CD14-positive monocyte (primary cell): Measurements from ENCODE around the gene VAMP4. TPM values are rescaled to one million over a fixed set of nuclear protein-coding genes. Genes with fewer than 3 reads are reported as not detected.

Experiments
- DNase-seq, 3 donors: peaks; one replicate each; pipeline ENCODE4 v3.0.0-alpha.2; 2011 to 2022
- H2AFZ ChIP-seq: 2 replicates; pipeline ENCODE4 v1.6.0; 2012; ENCODE audit warnings: mild to moderate bottlenecking, low read depth, low read length, inconsistent platforms; ENCODE audit not compliant: insufficient read depth, poor library complexity, severe bottlenecking
- H3K27ac ChIP-seq, 2 donors: 1 replicate in 1 of 2; 2 replicates in 1 of 2; pipeline ENCODE4 v1.5.1; 2012 to 2013; ENCODE audit warnings: low read length in 2 of 2, control low read depth in 1 of 2, inconsistent platforms in 1 of 2, low read depth in 1 of 2, mild to moderate bottlenecking in 1 of 2
- H3K27me3 ChIP-seq, 2 donors: one replicate each; pipeline versions ENCODE4 v1.6.0 to v1.6.1; 2011 to 2013; ENCODE audit warnings: low read length in 2 of 2; ENCODE audit not compliant: control insufficient read depth in 2 of 2, insufficient read depth in 2 of 2
- H3K36me3 ChIP-seq, 2 donors: replicated peaks in 1 of 2; 1 replicate in 1 of 2; 2 replicates in 1 of 2; pipeline versions ENCODE4 v1.5.1 to v1.6.1; 2012 to 2013; ENCODE audit warnings: low read length in 2 of 2, control low read depth in 1 of 2, inconsistent platforms in 1 of 2, mild to moderate bottlenecking in 1 of 2; ENCODE audit not compliant: insufficient read depth in 2 of 2, control insufficient read depth in 1 of 2
- H3K4me1 ChIP-seq, 2 donors: 1 replicate in 1 of 2; 2 replicates in 1 of 2; pipeline versions ENCODE4 v1.5.1 to v1.6.1; 2012 to 2013; ENCODE audit warnings: low read length in 2 of 2, control low read depth in 1 of 2, inconsistent platforms in 1 of 2, mild to moderate bottlenecking in 1 of 2, moderate library complexity in 1 of 2; ENCODE audit not compliant: insufficient read depth in 2 of 2, control insufficient read depth in 1 of 2
- H3K4me2 ChIP-seq: replicated peaks from 2 replicates; pipeline ENCODE3; 2012; ENCODE audit warnings: low read length, moderate library complexity, mild to moderate bottlenecking; ENCODE audit not compliant: poor library complexity, severe bottlenecking; ENCODE audit errors: extremely low read depth
- H3K4me3 ChIP-seq, 3 experiments: fragments of 200-600 bp in 1 of 3; sonication (generic) in 1 of 3; replicated peaks in 1 of 3; 1 replicate in 2 of 3; 2 replicates in 1 of 3; pipeline ENCODE4 v1.5.1; 2011 to 2013; ENCODE audit warnings: low read length in 3 of 3, mild to moderate bottlenecking in 3 of 3, control low read depth in 2 of 3, low read depth in 2 of 3, inconsistent platforms in 1 of 3, moderate library complexity in 1 of 3
- H3K79me2 ChIP-seq: 2 replicates; pipeline ENCODE4 v1.6.0; 2012; ENCODE audit warnings: mild to moderate bottlenecking, control low read depth, inconsistent platforms, low read length, moderate library complexity; ENCODE audit not compliant: insufficient read depth
- H3K9ac ChIP-seq: 2 replicates; pipeline ENCODE4 v1.6.0; 2017; ENCODE audit warnings: low read length, mild to moderate bottlenecking; ENCODE audit not compliant: insufficient read depth, poor library complexity, severe bottlenecking
- H3K9me3 ChIP-seq, 2 donors: replicated peaks in 1 of 2; 1 replicate in 1 of 2; 2 replicates in 1 of 2; pipeline versions ENCODE4 v1.5.1 to v1.6.1; 2012 to 2013; ENCODE audit warnings: low read length in 2 of 2, control low read depth in 1 of 2; ENCODE audit not compliant: control insufficient read depth in 1 of 2, insufficient read depth in 1 of 2
- H4K20me1 ChIP-seq: 2 replicates; pipeline ENCODE4 v1.6.0; 2012; ENCODE audit warnings: mild to moderate bottlenecking, low read length, control low read depth, moderate library complexity; ENCODE audit not compliant: insufficient read depth
- H3K27ac Mint-ChIP-seq, 7 donors: one replicate each; pipeline ENCODE4 v1.8.0; 2020; ENCODE audit warnings: mild to moderate bottlenecking in 7 of 7, mixed read lengths in 7 of 7, moderate library complexity in 6 of 7, inconsistent platforms in 2 of 7
- H3K27me3 Mint-ChIP-seq, 3 donors: one replicate each; pipeline ENCODE4 v1.8.0; 2021 to 2022; ENCODE audit warnings: low read depth in 3 of 3, mild to moderate bottlenecking in 3 of 3, mixed read lengths in 3 of 3, moderate library complexity in 3 of 3, inconsistent platforms in 1 of 3
- H3K36me3 Mint-ChIP-seq, 2 donors: one replicate each; pipeline ENCODE4 v1.8.0; 2020; ENCODE audit warnings: mixed read lengths in 2 of 2, inconsistent platforms in 1 of 2, mild to moderate bottlenecking in 1 of 2
- H3K4me1 Mint-ChIP-seq: one replicate; pipeline ENCODE4 v1.8.0; 2020; ENCODE audit warnings: mild to moderate bottlenecking, mixed read lengths
- H3K4me3 Mint-ChIP-seq, 2 donors: one replicate each; pipeline ENCODE4 v1.8.0; 2020; ENCODE audit warnings: mild to moderate bottlenecking in 2 of 2, mixed read lengths in 2 of 2, moderate library complexity in 1 of 2
- H3K9me3 Mint-ChIP-seq, 7 donors: one replicate each; pipeline ENCODE4 v1.8.0; 2020 to 2022; ENCODE audit warnings: mixed read lengths in 7 of 7, mild to moderate bottlenecking in 6 of 7, moderate library complexity in 6 of 7, inconsistent platforms in 2 of 7
- CTCF ChIP-seq: fragments of 200-600 bp; IDR thresholded peaks from one replicate; pipeline ENCODE4 v1.8.0; 2022; ENCODE audit warnings: antibody characterized with exemption, mild to moderate bottlenecking
- WGBS: methylation state at CpG from one replicate; pipeline ENCODE4 v1.1.5; 2013; ENCODE audit warnings: missing lambda C conversion rate; ENCODE audit not compliant: insufficient coverage; 5-methylcytosine and 5-hydroxymethylcytosine counted together
- intact Hi-C, 2 donors: fragments of 100-400 bp; cut with micrococcal nuclease; formaldehyde crosslinking; loops; one replicate each; pipeline versions ENCODE4 v1.15.0 to v1.15.1; 2023
- polyA plus RNA-seq, 3 donors: library from polyadenylated mRNA; depleted of rRNA in 1 of 3; unstranded in 2 of 3; stranded (reverse) in 1 of 3; fragments of 300-500 nt in 2 of 3; fragments of >200 nt in 1 of 3; fragmentation: Illumina TruSeq in 2 of 3; gene quantifications; 1 replicate in 2 of 3; 2 replicates in 1 of 3; pipeline ENCODE4 v1.2.3, GENCODE V29; 2012 to 2021

The VAMP4 gene
- polyA plus RNA-seq, 3 donors: 13.3 to 19.5 (median 18.8) TPM

- peak within 1 kb of the TSS; percentile 96 for H3K4me3 Mint-ChIP-seq
- peak within 1 kb of the TSS; percentile 84 for H3K9ac ChIP-seq
- under 1% methylated on average over 55 of the region's 57 CpGs for WGBS
- H3K36me3 ChIP-seq: peaks cover 20 to 31% of the 10 kb centered on the region in 2 donors
- H4K20me1 ChIP-seq: peaks cover 7% of the 10 kb centered on the region
- H3K4me2 ChIP-seq: peak within 1 kb of the TSS; percentile 97
- DNase-seq: peak; percentile 97 to 98 (median 98)
- peaks cover 47% of the 10 kb centered on the region for H3K79me2 ChIP-seq
- H3K4me3 ChIP-seq: peak within 1 kb of the TSS; percentile 83 to 98 (median 86)
- H3K4me1 Mint-ChIP-seq: peaks cover 34% of the 10 kb centered on the region
- H2AFZ ChIP-seq: peak within 1 kb of the TSS; percentile 99
- H3K36me3 Mint-ChIP-seq: peaks cover 21 to 24% of the 10 kb centered on the region in 2 donors
- peaks cover 0 to 2% (median 0%) of the 10 kb centered on the region in 7 donors for H3K9me3 Mint-ChIP-seq
- peak within 1 kb of the TSS; percentile 84 to 98 for H3K27ac ChIP-seq
- peaks cover 0 to 2% (median 2%) of the 10 kb centered on the region in 3 donors for H3K27me3 Mint-ChIP-seq
- peaks cover 18 to 26% of the 10 kb centered on the region in 2 donors for H3K4me1 ChIP-seq
- intact Hi-C loops: loop anchor here (1.0 to 5.0 kb wide), 2 partner anchors 38 to 39 kb away; partner anchors contain the start of gene VAMP4 (in 1 of the 2)
- H3K27me3 ChIP-seq: no peaks in the 10 kb centered on the region
- no peak for TF ChIP-seq CTCF
- peak within 1 kb of the TSS; percentile 96 to 99 (median 98) for H3K27ac Mint-ChIP-seq
- H3K9me3 ChIP-seq: no peaks in the 10 kb centered on the region
Observed at GRCh38 chr1:171781176-171781875, 39.5 kb upstream of the VAMP4 start, which contains the start of gene METTL13. Gene METTL13 (plus strand): TSS chr1:171781660. CDS start chr1:171781968, 308 bp downstream.

GRCh38 chr1:171780583-171781175 lies 38.8 kb upstream of the VAMP4 start:
- peaks cover 2% of the 10 kb centered on the region for H4K20me1 ChIP-seq
- TF ChIP-seq CTCF: no peak
- peaks cover 34% of the 10 kb centered on the region for H3K4me1 Mint-ChIP-seq
- H3K9ac ChIP-seq: peak overlapping the region; percentile 62
- H3K27ac Mint-ChIP-seq: peak overlapping the region; percentile 96 to 99 (median 98)
- H2AFZ ChIP-seq: peak overlapping the region; percentile 83
- H3K36me3 ChIP-seq: peaks cover 14 to 25% of the 10 kb centered on the region in 2 donors
- H3K27me3 ChIP-seq: no peaks in the 10 kb centered on the region
- H3K9me3 Mint-ChIP-seq: peaks cover 0 to 2% (median 0%) of the 10 kb centered on the region in 7 donors
- peak overlapping the region; percentile 89 for H3K4me2 ChIP-seq
- peaks cover 15 to 17% of the 10 kb centered on the region in 2 donors for H3K36me3 Mint-ChIP-seq
- H3K9me3 ChIP-seq: no peaks in the 10 kb centered on the region
- peak overlapping the region; percentile 59 to 98 (median 83) for H3K4me3 ChIP-seq
- H3K27ac ChIP-seq: peak overlapping the region; percentile 84 to 98
- H3K4me3 Mint-ChIP-seq: peak overlapping the region; percentile 95 to 96
- peaks cover 43% of the 10 kb centered on the region for H3K79me2 ChIP-seq
- H3K27me3 Mint-ChIP-seq: peaks cover 0 to 2% (median 1%) of the 10 kb centered on the region in 3 donors
- intact Hi-C loops: loop anchor here (1.0 to 5.0 kb wide), 2 partner anchors 37 to 38 kb away; partner anchors contain the start of gene VAMP4 (in 1 of the 2)
- WGBS: 80% methylated on average over 1 of the region's 11 CpGs
- no peak for DNase-seq
- peaks cover 18 to 26% of the 10 kb centered on the region in 2 donors for H3K4me1 ChIP-seq
